SK-N-SH (cell line): ENCODE results near the gene MYH1. TPM values are rescaled to one million over a fixed set of nuclear protein-coding genes. Genes with fewer than 3 reads are reported as not detected.

Experiments
- CTCF ChIA-PET: fragments of 300-600, 350-600 bp; formaldehyde crosslinking; extraction: SDS; loops from one replicate; lab custom pipeline; 2021; lab: Yijun Ruan, JAX
- POLR2A ChIA-PET: fragments of 350-600 bp; sonication (Branson Sonifier 250); formaldehyde crosslinking; extraction: SDS; loops from one replicate; lab custom pipeline; 2020; ENCODE audit warnings: antibody characterized with exemption, inconsistent platforms; lab: Yijun Ruan, JAX
- DNase-seq: peaks from one replicate; pipeline ENCODE4 v3.0.0; 2012
- H2AFZ ChIP-seq: fragments of 200-600 bp; sonication (generic); 2 replicates; pipeline ENCODE4 v1.8.1; 2016; ENCODE audit warnings: antibody characterized with exemption, mild to moderate bottlenecking, low read depth
- H3F3A ChIP-seq: fragments of 200-600 bp; sonication (generic); replicated peaks from 2 replicates; pipeline ENCODE3; 2016; ENCODE audit warnings: antibody characterized with exemption, mild to moderate bottlenecking; ENCODE audit not compliant: insufficient read depth
- H3K27ac ChIP-seq, 2 experiments: fragments of 200-500 bp in 1 of 2; fragments of 200-600 bp in 1 of 2; sonication (Bioruptor generic) in 1 of 2; sonication (generic), shearing (Covaris generic) in 1 of 2; 2 replicates each; pipeline versions ENCODE4 v1.5.1 to v1.6.1; 2014 to 2016; ENCODE audit warnings: low read depth in 2 of 2, inconsistent platforms in 1 of 2, low read length in 1 of 2, mild to moderate bottlenecking in 1 of 2, mixed read lengths in 1 of 2
- H3K27me3 ChIP-seq: fragments of 200-600 bp; sonication (generic), shearing (Covaris generic); 2 replicates; pipeline ENCODE4 v1.6.1; 2016; ENCODE audit warnings: mixed run types; ENCODE audit not compliant: insufficient read depth
- H3K36me3 ChIP-seq, 2 experiments: fragments of 200-500 bp in 1 of 2; fragments of 200-600 bp in 1 of 2; sonication (Bioruptor generic) in 1 of 2; sonication (generic) in 1 of 2; replicated peaks in 1 of 2; 2 replicates each; pipeline versions ENCODE3 to v1.5.1; 2014 to 2016; ENCODE audit warnings: low read length in 1 of 2, mild to moderate bottlenecking in 1 of 2; ENCODE audit not compliant: insufficient read depth in 2 of 2, control insufficient read depth in 1 of 2
- H3K4me1 ChIP-seq, 2 experiments: fragments of 200-500 bp in 1 of 2; fragments of 200-600 bp in 1 of 2; sonication (Bioruptor generic) in 1 of 2; sonication (generic), shearing (Covaris generic) in 1 of 2; 2 replicates each; pipeline versions ENCODE4 v1.5.1 to v1.6.1; 2014 to 2016; ENCODE audit warnings: low read depth in 1 of 2, low read length in 1 of 2, mixed run types in 1 of 2; ENCODE audit not compliant: insufficient read depth in 2 of 2, control insufficient read depth in 1 of 2
- H3K4me2 ChIP-seq: fragments of 200-600 bp; sonication (generic), shearing (Covaris generic); 2 replicates; pipeline ENCODE4 v1.6.1; 2017; ENCODE audit warnings: mixed run types
- H3K4me3 ChIP-seq, 2 experiments: fragments of 200-500 bp in 1 of 2; fragments of 200-600 bp in 1 of 2; sonication (Bioruptor generic) in 1 of 2; sonication (generic), shearing (Covaris generic) in 1 of 2; 2 replicates each; pipeline versions ENCODE4 v1.5.1 to v1.8.1; 2014 to 2016; ENCODE audit warnings: low read depth in 2 of 2, inconsistent platforms in 1 of 2, low read length in 1 of 2, mild to moderate bottlenecking in 1 of 2, mixed read lengths in 1 of 2, moderate library complexity in 1 of 2
- H3K79me2 ChIP-seq: fragments of 200-600 bp; sonication (generic); 2 replicates; pipeline ENCODE4 v1.8.1; 2017; ENCODE audit warnings: mild to moderate bottlenecking; ENCODE audit not compliant: insufficient read depth
- H3K9ac ChIP-seq: fragments of 200-600 bp; sonication (generic); 2 replicates; pipeline ENCODE4 v1.6.1; 2017; ENCODE audit warnings: mixed run types
- H3K9me2 ChIP-seq: fragments of 200-600 bp; sonication (generic); 2 replicates; pipeline ENCODE4 v1.6.1; 2017; ENCODE audit warnings: mixed run types
- H3K9me3 ChIP-seq: fragments of 200-600 bp; sonication (generic); 2 replicates; pipeline ENCODE4 v1.6.1; 2017; ENCODE audit warnings: mixed run types, mild to moderate bottlenecking, moderate library complexity
- H4K20me1 ChIP-seq: fragments of 200-600 bp; sonication (generic); 2 replicates; pipeline ENCODE4 v1.6.1; 2017; ENCODE audit warnings: mild to moderate bottlenecking, mixed run types; ENCODE audit not compliant: insufficient read depth
- CHD2 ChIP-seq: fragments of 150-350 bp; IDR thresholded peaks from 2 replicates; pipeline ENCODE4 v1.6.1; 2018; ENCODE audit warnings: low read length; ENCODE audit not compliant: partially characterized antibody
- EP300 ChIP-seq, 2 experiments: IDR thresholded peaks; 2 replicates each; pipeline versions ENCODE4 v1.4.0 to v1.6.1; 2012; ENCODE audit warnings: borderline replicate concordance in 1 of 2, low read depth in 1 of 2, low read length in 1 of 2
- EZH2phosphoT487 ChIP-seq: fragments of 200-600 bp; sonication (generic); IDR thresholded peaks from 2 replicates; pipeline ENCODE4 v1.6.1; 2017; ENCODE audit warnings: low read depth, mixed run types, mild to moderate bottlenecking, antibody characterized with exemption, moderate library complexity, borderline replicate concordance
- FOXJ3 ChIP-seq: sonication (generic); formaldehyde crosslinking; IDR thresholded peaks from 2 replicates; pipeline ENCODE4 v1.5.1; 2020; ENCODE audit warnings: mild to moderate bottlenecking, missing genetic modification reagents
- GABPA ChIP-seq: IDR thresholded peaks from 2 replicates; pipeline ENCODE4 v1.4.0; 2012; ENCODE audit warnings: low read depth, mild to moderate bottlenecking
- GATA2 ChIP-seq: sonication (generic); formaldehyde crosslinking; IDR thresholded peaks from 2 replicates; pipeline ENCODE4 v1.5.0; 2020; ENCODE audit warnings: mild to moderate bottlenecking, missing genetic modification reagents
- PBX3 ChIP-seq: IDR thresholded peaks from 2 replicates; pipeline ENCODE4; 2012
- RCOR1 ChIP-seq: fragments of 150-350 bp; IDR thresholded peaks from 2 replicates; pipeline ENCODE4 v1.6.1; 2017; ENCODE audit warnings: antibody characterized with exemption, low read length
- REST ChIP-seq: IDR thresholded peaks from 2 replicates; pipeline ENCODE4 v1.6.1; 2012; ENCODE audit warnings: mild to moderate bottlenecking, low read depth, low read length, moderate library complexity
- TAF1 ChIP-seq: IDR thresholded peaks from 2 replicates; pipeline ENCODE4 v1.6.1; 2012; ENCODE audit warnings: low read depth, mild to moderate bottlenecking, low read length, moderate library complexity, borderline replicate concordance
- TEAD4 ChIP-seq: IDR thresholded peaks from 2 replicates; pipeline ENCODE4 v1.4.0; 2012; ENCODE audit warnings: mild to moderate bottlenecking, borderline replicate concordance; ENCODE audit not compliant: insufficient read depth
- USF1 ChIP-seq: IDR thresholded peaks from 2 replicates; pipeline ENCODE4 v1.4.0; 2012; ENCODE audit warnings: low read depth, borderline replicate concordance
- USF2 ChIP-seq: fragments of 150-350 bp; IDR thresholded peaks from 2 replicates; pipeline ENCODE4 v1.6.1; 2017; ENCODE audit warnings: antibody characterized with exemption, low read length, low read depth, borderline replicate concordance
- WGBS: methylation state at CpG from one replicate; pipeline ENCODE4 v1.1.6; 2017; ENCODE audit warnings: low lambda C conversion rate; 5-methylcytosine and 5-hydroxymethylcytosine counted together
- polyA plus RNA-seq, 3 experiments: library from polyadenylated mRNA; depleted of rRNA; stranded (reverse); fragments of >200 nt; gene quantifications; 2 replicates each; pipeline ENCODE4 v1.2.3, GENCODE V29; 2012

The MYH1 gene
- polyA plus RNA-seq, 1 of the 3 experiments (the other 2 are of a cell fraction) = 0.03 TPM

- H3K4me2 ChIP-seq = no peak overlapping the region
- H2AFZ ChIP-seq = no peak overlapping the region
- H3K27ac ChIP-seq = no peak overlapping the region
- WGBS = 4% methylated on average over 4 of the region's 4 CpGs
- no peaks in the 10 kb centered on the region for H3K27me3 ChIP-seq
- CTCF ChIA-PET = interaction anchor here (1.1 kb wide), 1 partner anchor 142 kb away, joined by 4 read pairs; no protein-coding TSS in a partner anchor
- H3K9me2 ChIP-seq = no peaks in the 10 kb centered on the region
- no peaks in the 10 kb centered on the region for H3K4me1 ChIP-seq
- DNase-seq = no peak
- TF ChIP-seq EZH2phosphoT487 (no peak), REST (no peak), USF1 (no peak), GATA2 (no peak), USF2 (no peak), FOXJ3 (CRISPR knock-in tag) (no peak), CHD2 (no peak), TEAD4 (no peak), TAF1 (no peak), PBX3 (no peak), GABPA (no peak), RCOR1 (no peak), EP300 (IDR thresholded peaks at IDR 0.05; ENCODE audit: borderline replicate concordance in 1 of 2, low read depth in 1 of 2, low read length in 1 of 2) (no peak)
- no peaks in the 10 kb centered on the region for H3K36me3 ChIP-seq
- H3K79me2 ChIP-seq = no peaks in the 10 kb centered on the region
- no peaks in the 10 kb centered on the region for H3F3A ChIP-seq
- H4K20me1 ChIP-seq = no peaks in the 10 kb centered on the region
- H3K9me3 ChIP-seq = no peaks in the 10 kb centered on the region
- H3K4me3 ChIP-seq = no peak overlapping the region
- POLR2A ChIA-PET = no interaction called here
- H3K9ac ChIP-seq = no peak overlapping the region
Observed at GRCh38 chr17:10474536-10474935, 43.8 kb downstream of the MYH1 start.
